Heart right ventricle (tissue), 16 donors: Measurements from ENCODE around the gene LIN9. TPM values are rescaled to one million over a fixed set of nuclear protein-coding genes. Genes with fewer than 3 reads are reported as not detected.
"Not testable (repeated sequence)": the region's sequence is repeated elsewhere in the genome, so short reads cannot be mapped to it uniquely, and the experiment has no call there.

Experiments
- ATAC-seq, 8 donors: fragments of 200-7000 bp; cut with Tn5 transposase; one replicate each; pipeline ENCODE4 v1.9.1; 2020; ENCODE audit warnings: mild to moderate bottlenecking in 8 of 8, moderate library complexity in 8 of 8, moderate number of reproducible peaks in 1 of 8
- DNase-seq, 2 donors: peaks; one replicate each; pipeline ENCODE4 v3.0.0-alpha.2; 2020
- H3K27ac ChIP-seq, 10 donors: fragments of 200-600 bp; sonication (generic) in 2 of 10; one replicate each; pipeline versions ENCODE4 v1.5.0 to v1.8.0; 2020 to 2022; ENCODE audit warnings: mild to moderate bottlenecking in 3 of 10
- H3K27me3 ChIP-seq, 7 donors: fragments of 200-600 bp; one replicate each; pipeline ENCODE4 v1.8.0; 2021 to 2022; ENCODE audit warnings: mild to moderate bottlenecking in 2 of 7
- H3K36me3 ChIP-seq, 9 donors: fragments of 200-600 bp; sonication (generic) in 1 of 9; one replicate each; pipeline versions ENCODE4 v1.5.0 to v1.8.0; 2020 to 2022; ENCODE audit warnings: mild to moderate bottlenecking in 2 of 9
- H3K4me1 ChIP-seq, 9 donors: fragments of 200-600 bp; sonication (generic) in 1 of 9; one replicate each; pipeline versions ENCODE4 v1.5.0 to v1.8.0; 2020 to 2022; ENCODE audit warnings: mild to moderate bottlenecking in 4 of 9
- H3K4me3 ChIP-seq, 10 donors: fragments of 200-600 bp; sonication (generic) in 2 of 10; one replicate each; pipeline versions ENCODE4 v1.5.0 to v1.8.0; 2020 to 2022; ENCODE audit warnings: mild to moderate bottlenecking in 7 of 10, moderate library complexity in 2 of 10
- H3K9me3 ChIP-seq, 11 donors: fragments of 200-600 bp in 10 of 11; sonication (generic) in 2 of 11; one replicate each; pipeline versions ENCODE4 v1.5.0 to v1.8.0; 2013 to 2022; ENCODE audit warnings: mild to moderate bottlenecking in 2 of 11, control low read depth in 1 of 11, moderate library complexity in 1 of 11
- CTCF ChIP-seq, 9 donors: fragments of 200-600 bp; sonication (generic) in 2 of 9; IDR thresholded peaks; one replicate each; pipeline versions ENCODE4 v1.5.0 to v1.8.0; 2021 to 2022; ENCODE audit warnings: antibody characterized with exemption in 9 of 9, mild to moderate bottlenecking in 5 of 9, moderate library complexity in 1 of 9
- WGBS, 2 donors: extraction: QIAGEN DNeasy Blood & Tissue Kit; methylation state at CpG; one replicate each; pipeline ENCODE4 v1.1.7; 2013; ENCODE audit warnings: inconsistent platforms in 1 of 2; 5-methylcytosine and 5-hydroxymethylcytosine counted together
- intact Hi-C, 10 donors: fragments of 100-400 bp; cut with DNase I; formaldehyde crosslinking; loops; one replicate each; pipeline versions ENCODE4 v1.11.1 to v1.14.2; 2022
- polyA plus RNA-seq, 2 donors: library from polyadenylated mRNA; stranded (reverse); fragments of 200-250 nt; gene quantifications; one replicate each; pipeline ENCODE4 v1.2.3, GENCODE V29; 2013
- total RNA-seq, 10 donors: library from RNA; stranded (reverse); fragmentation: NEBNext Ultra II Directional in 3 of 10; extraction: Animal tissue kit (Norgen Biotek cat#: 25700) in 3 of 10; gene quantifications; one replicate each; pipeline versions ENCODE4 v1.2.1 to v1.2.4, GENCODE V29; 2021 to 2023
- donor health status: Arrhythmogenic right ventricular cardiomyopathy.
- donor health status: ischemic (EF 13 %, LVEDD 7.1; RV severe dilation, severe dysfunction).
- donor health status: healthy with polysubstance abuse.
- donor health status: DM: no; HTN: yes; CAD: no.
- donor health status: DM: no; HTN: no; CAD: no.
- donor health status: ischemic (EF 25% LVEDD 6.9; RV normal size, moderate dysfunction).
- donor health status: ischemic (EF 25% LVEDD 5.7; RV mildly dilated, moderate dysfunction).
- donor health status: healthy.
- donor health status: DM: yes; HTN: yes; CAD: no.
- donor health status: Ischemic cardiomyopathy.
- donor health status: ischemic (EF 35%, LVEDD 5.7; RV mildly dilated, moderate dysfunction).
- donor health status: nonischemic (EF 11% LVEDD 7.7; RV severe dilation, severe dysfunction).
- donor health status: DM: yes; HTN: yes; CAD: no.
- donor health status: PGD.
- donor health status: ischemic (EF 29% LVEDD 5.4; RV normal size, mild dysfunction).
- donor health status: nonischemic (EF 23%, LVEDD 6.1; RV moderate dilation, normal function).

LIN9 gene
- total and polyA plus RNA-seq, 12 donors, result 5.8 to 25.6 (median 18.0) TPM

DNA sequence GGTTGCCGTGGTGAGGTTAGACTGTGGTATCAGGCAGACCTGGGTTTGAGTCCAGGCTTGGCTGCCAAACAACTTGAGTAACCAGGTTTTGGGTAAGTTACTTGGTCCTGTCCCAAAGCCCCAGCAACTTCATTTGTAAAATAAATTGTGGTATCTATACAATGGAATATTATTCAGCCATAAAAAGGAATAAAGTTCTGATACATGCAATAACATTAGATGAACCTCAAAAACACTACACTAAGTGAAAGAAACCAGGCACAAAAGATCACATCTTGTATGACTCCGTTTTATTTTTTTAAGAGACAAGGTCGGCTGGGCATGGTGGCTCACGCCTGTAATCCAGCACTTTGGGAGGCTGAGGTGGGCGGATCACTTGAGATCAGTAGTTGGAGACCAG lies 101.9 kb downstream of the LIN9 start:
- DNase-seq, result no peak
- Histone ChIP-seq H3K27me3 (peaks cover 0 to 13% (median 0%) of the 10 kb centered on the region in 7 donors), H3K4me1 (no peaks in the 10 kb centered on the region), H3K9me3 (no peaks in the 10 kb centered on the region), H3K36me3 (no peaks in the 10 kb centered on the region), H3K27ac (no peak overlapping the region), H3K4me3 (no peak overlapping the region)
- intact Hi-C loops, result loop anchor here in 1 of 10 donors (10.0 kb wide), 1 partner anchor 118 kb away; no protein-coding TSS in a partner anchor
- WGBS, 2 donors, result 85 to 94% methylated on average over 5 of the region's 5 CpGs
- ATAC-seq, result no peak
- no peak for TF ChIP-seq CTCF (IDR thresholded peaks at IDR 0.05)

DNA sequence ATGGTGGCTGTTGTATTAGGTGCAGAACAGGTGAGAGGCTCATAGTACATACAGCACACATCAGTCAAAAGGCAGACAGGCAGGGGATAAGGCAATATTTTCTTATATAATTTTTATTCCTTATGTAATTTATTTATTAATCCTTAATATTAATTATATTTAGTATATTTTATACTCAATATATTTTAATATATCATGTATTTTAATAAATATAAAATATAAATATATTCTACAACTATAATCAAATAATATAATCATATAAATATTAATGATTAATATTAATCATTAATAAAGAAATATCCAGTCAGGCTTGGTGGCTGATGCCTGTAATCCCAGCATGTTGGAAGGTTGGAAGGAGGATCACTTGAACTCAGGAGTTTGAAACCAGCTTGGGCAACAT lies 104.8 kb downstream of the LIN9 start:
- no peak for DNase-seq
- TF ChIP-seq CTCF (IDR thresholded peaks at IDR 0.05), result no peak
- Histone ChIP-seq H3K36me3 (no peaks in the 10 kb centered on the region), H3K4me3 (no peak overlapping the region), H3K27ac (no peak overlapping the region), H3K27me3 (peaks cover 0 to 13% (median 0%) of the 10 kb centered on the region in 7 donors), H3K4me1 (peaks cover 0 to 4% (median 0%) of the 10 kb centered on the region in 9 donors), H3K9me3 (no peaks in the 10 kb centered on the region)
- intact Hi-C loops, result loop anchor here in 1 of 10 donors (10.0 kb wide), 1 partner anchor 121 kb away; no protein-coding TSS in a partner anchor
- no peak for ATAC-seq

- TF ChIP-seq CTCF (IDR thresholded peaks at IDR 0.05), result no peak
- Histone ChIP-seq H3K4me3 (no peak overlapping the region), H3K9me3 (no peaks in the 10 kb centered on the region), H3K27me3 (peaks cover 0 to 19% (median 0%) of the 10 kb centered on the region in 7 donors), H3K36me3 (no peaks in the 10 kb centered on the region), H3K27ac (no peak overlapping the region), H3K4me1 (peaks cover 0 to 4% (median 0%) of the 10 kb centered on the region in 9 donors)
- ATAC-seq, result no peak
- 82 to 91% methylated on average over 4 of the region's 4 CpGs for WGBS, 2 donors
- no peak for DNase-seq
- intact Hi-C loops, result loop anchor here in 1 of 10 donors (10.0 kb wide), 1 partner anchor 121 kb away; no protein-coding TSS in a partner anchor
Observed at GRCh38 chr1:226203655-226204054, 105.3 kb downstream of the LIN9 start.

GRCh38 chr1:226203240-226203639 lies 105.7 kb downstream of the LIN9 start:
- WGBS, 2 donors, result 81 to 84% methylated on average over 1 of the region's 1 CpG
- Histone ChIP-seq H3K4me1 (peaks cover 0 to 4% (median 0%) of the 10 kb centered on the region in 9 donors), H3K27ac (no peak overlapping the region), H3K36me3 (no peaks in the 10 kb centered on the region), H3K9me3 (no peaks in the 10 kb centered on the region), H3K27me3 (peaks cover 0 to 21% (median 0%) of the 10 kb centered on the region in 7 donors), H3K4me3 (no peak overlapping the region)
- intact Hi-C loops, result loop anchor here in 1 of 10 donors (10.0 kb wide), 1 partner anchor 122 kb away; no protein-coding TSS in a partner anchor
- DNase-seq, result no peak
- no peak for ATAC-seq
- TF ChIP-seq CTCF (IDR thresholded peaks at IDR 0.05), result no peak

- not testable (repeated sequence) for ATAC-seq, H3K36me3 ChIP-seq, H3K27ac ChIP-seq, H3K4me3 ChIP-seq, H3K9me3 ChIP-seq, DNase-seq, H3K4me1 ChIP-seq
- 87 to 89% methylated on average over 6 of the region's 6 CpGs for WGBS, 2 donors
- H3K27me3 ChIP-seq, result peaks cover 0 to 21% (median 0%) of the 10 kb centered on the region in 7 donors
- intact Hi-C loops, result loop anchor here in 1 of 10 donors (10.0 kb wide), 1 partner anchor 122 kb away; no protein-coding TSS in a partner anchor
Observed at GRCh38 chr1:226202666-226203065, 106.3 kb downstream of the LIN9 start.
